Measurements from ENCODE around the gene C5. TPM values are rescaled to one million over a fixed set of nuclear protein-coding genes. Genes with fewer than 3 reads are reported as not detected.
A peak's percentile ranks its signal among the peaks of the same experiment; 100 is the strongest.

C5 gene
- total RNA-seq, 3 donors from 2014 or later (not counting 1 experiment from before 2014, with no cell fraction given): 1.5 to 2.0 (median 1.5) TPM

GRCh38 chr9:120919843-120920805 is 130.0 kb downstream of the C5 start:
- Mint-ChIP-seq H3K4me3 (peak overlapping the region; percentile 72), H3K9me3 (no peaks in the 10 kb centered on the region), H3K27me3 (ENCODE audit: low read depth in 2 of 2) (no peaks in the 10 kb centered on the region), H3K27ac (peak overlapping the region; percentile 82 to 84), H3K4me1 (peaks cover 48 to 58% of the 10 kb centered on the region in 2 donors), H3K36me3 (no peaks in the 10 kb centered on the region)
- ATAC-seq (peak; percentile 43 to 62 (median 57)), DNase-seq (peak in 1 of 2 donors; percentile 64)
- Histone ChIP-seq H3K4me1 (ENCODE audit: control insufficient read depth, insufficient read depth, low read length) (peaks cover 82% of the 10 kb centered on the region), H3K36me3 (ENCODE audit: control insufficient read depth, insufficient read depth, low read length) (peaks cover 31% of the 10 kb centered on the region), H3K27me3 (ENCODE audit: control insufficient read depth, insufficient read depth, low read length) (no peaks in the 10 kb centered on the region), H3K9me3 (ENCODE audit: control insufficient read depth, insufficient read depth, low read length) (no peaks in the 10 kb centered on the region), H3K27ac (ENCODE audit: low read length) (peak overlapping the region; percentile 56), H3K4me3 (ENCODE audit: low read length) (no peak overlapping the region)
- 30% methylated on average over 5 of the region's 6 CpGs for WGBS (ENCODE audit: insufficient coverage)
- TF ChIP-seq CTCF (IDR thresholded peaks at IDR 0.05): no peak
- intact Hi-C loops (cut with micrococcal nuclease): no loop called here

- Mint-ChIP-seq H3K4me1 (peaks cover 44 to 49% of the 10 kb centered on the region in 2 donors), H3K27ac (peak overlapping the region; percentile 82 to 84), H3K4me3 (peak overlapping the region; percentile 72), H3K36me3 (no peaks in the 10 kb centered on the region), H3K27me3 (ENCODE audit: low read depth in 2 of 2) (no peaks in the 10 kb centered on the region), H3K9me3 (no peaks in the 10 kb centered on the region)
- H3K36me3 ChIP-seq (ENCODE audit: control insufficient read depth, insufficient read depth, low read length): peaks cover 35% of the 10 kb centered on the region
- no peak for TF ChIP-seq CTCF (IDR thresholded peaks at IDR 0.05)
- no peak overlapping the region for H3K4me3 ChIP-seq (ENCODE audit: low read length)
- 84% methylated on average over 20 of the region's 20 CpGs for WGBS (ENCODE audit: insufficient coverage)
- ATAC-seq (no peak), DNase-seq (peak in 1 of 2 donors; percentile 13)
- peak overlapping the region; percentile 21 for H3K27ac ChIP-seq (ENCODE audit: low read length)
- intact Hi-C loops (cut with micrococcal nuclease): no loop called here
- H3K27me3 ChIP-seq (ENCODE audit: control insufficient read depth, insufficient read depth, low read length): no peaks in the 10 kb centered on the region
- H3K4me1 ChIP-seq (ENCODE audit: control insufficient read depth, insufficient read depth, low read length): peaks cover 75% of the 10 kb centered on the region
- H3K9me3 ChIP-seq (ENCODE audit: control insufficient read depth, insufficient read depth, low read length): no peaks in the 10 kb centered on the region
Observed at GRCh38 chr9:120918931-120919842, 130.9 kb downstream of the C5 start.

GRCh38 chr9:120917929-120918762 is 131.9 kb downstream of the C5 start:
- H3K27ac Mint-ChIP-seq: peak overlapping the region; percentile 56 to 67
- Histone ChIP-seq H3K27me3 (ENCODE audit: control insufficient read depth, insufficient read depth, low read length) (no peaks in the 10 kb centered on the region), H3K36me3 (ENCODE audit: control insufficient read depth, insufficient read depth, low read length) (peaks cover 39% of the 10 kb centered on the region), H3K27ac (ENCODE audit: low read length) (no peak overlapping the region), H3K4me1 (ENCODE audit: control insufficient read depth, insufficient read depth, low read length) (peaks cover 65% of the 10 kb centered on the region), H3K9me3 (ENCODE audit: control insufficient read depth, insufficient read depth, low read length) (no peaks in the 10 kb centered on the region), H3K4me3 (ENCODE audit: low read length) (no peak overlapping the region)
- no peaks in the 10 kb centered on the region for H3K27me3 Mint-ChIP-seq (ENCODE audit: low read depth in 2 of 2)
- peaks cover 35 to 40% of the 10 kb centered on the region in 2 donors for H3K4me1 Mint-ChIP-seq
- H3K36me3 Mint-ChIP-seq: no peaks in the 10 kb centered on the region
- no peaks in the 10 kb centered on the region for H3K9me3 Mint-ChIP-seq
- ATAC-seq (no peak), DNase-seq (peak in 1 of 2 donors; percentile 19)
- H3K4me3 Mint-ChIP-seq: peak overlapping the region; percentile 42
- intact Hi-C loops (cut with micrococcal nuclease): no loop called here
- WGBS (ENCODE audit: insufficient coverage): 92% methylated on average over 4 of the region's 4 CpGs
- no peak for TF ChIP-seq CTCF (IDR thresholded peaks at IDR 0.05)

Measured in natural killer cell (primary cell).